NCI-H82 treated with DMSO at 0.1 percent for 48 hours (cell line): ENCODE results near the gene DDX51.

Experiments used
- DNase-seq: peaks from one replicate; lab custom pipeline; 2025; ENCODE audit not compliant: unreplicated experiment; lab: John Stamatoyannopoulos, UW

The DDX51 gene

DNA sequence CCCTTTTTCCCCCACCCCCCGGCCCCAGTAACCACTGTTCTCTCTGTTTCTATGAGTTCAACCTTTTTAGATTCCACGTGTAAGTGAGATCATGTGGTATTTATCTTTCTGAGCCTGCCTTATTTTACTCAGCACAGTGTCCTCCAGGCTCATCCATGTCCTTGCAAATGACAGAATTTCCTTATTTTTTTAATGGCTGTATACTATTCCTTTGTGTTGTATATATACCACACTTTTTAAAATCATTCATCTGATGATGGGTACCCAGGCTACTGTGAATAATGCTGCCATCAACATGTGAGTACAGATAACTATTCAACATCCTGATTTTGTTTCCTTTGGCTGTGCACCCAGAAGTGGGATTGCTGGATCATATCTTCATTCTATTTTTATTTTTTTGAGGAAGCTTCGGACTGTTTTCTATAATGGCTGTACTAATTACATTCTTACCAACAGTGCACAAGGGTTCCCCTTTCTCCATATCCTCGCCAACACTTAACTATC, 54.7 kb downstream of the DDX51 start:
- no peak for DNase-seq
